ENCODE measurements around the gene HERC4. TPM values are rescaled to one million over a fixed set of nuclear protein-coding genes. Genes with fewer than 3 reads are reported as not detected.
A peak's percentile ranks its signal among the peaks of the same experiment; 100 is the strongest.

The HERC4 gene
- total and polyA plus RNA-seq, 9 of the 15 experiments (the other 6 are each of a cell fraction or from before 2014, with no cell fraction given) = 12.5 to 33.5 (median 22.8) TPM

DNA sequence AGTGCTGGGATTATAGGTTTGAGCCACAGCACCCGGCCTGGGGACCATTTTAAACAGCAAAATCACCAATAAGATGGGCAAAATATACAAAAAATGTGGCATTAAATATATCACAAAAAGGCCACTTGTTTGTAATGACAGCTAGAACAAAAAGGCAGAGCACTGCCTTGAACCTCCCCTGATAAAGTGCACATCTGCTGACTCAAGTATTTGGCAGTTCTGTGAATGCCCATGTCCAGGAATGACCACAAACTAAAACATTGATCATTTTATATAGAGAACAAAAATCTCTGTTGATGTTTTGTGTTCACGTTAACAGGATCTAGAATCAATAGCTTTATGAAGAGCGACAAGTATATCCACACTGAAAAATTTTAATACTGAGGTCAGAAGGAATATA, 21.5 kb downstream of the HERC4 start:
- Histone ChIP-seq H3K9me1 (ENCODE audit: control insufficient read depth, insufficient read depth, low read length) (no peaks in the 10 kb centered on the region), H3K27ac (ENCODE audit: extremely low read depth, low read depth, low read length) (no peak overlapping the region), H3K4me3 (no peak overlapping the region), H4K20me1 (replicated peaks; ENCODE audit: control insufficient read depth, insufficient read depth, low read length) (no peaks in the 10 kb centered on the region), H3K79me2 (ENCODE audit: control insufficient read depth, insufficient read depth, low read length) (no peaks in the 10 kb centered on the region), H3K4me2 (ENCODE audit: insufficient read depth, low read length) (no peak overlapping the region), H3K27me3 (ENCODE audit: control insufficient read depth in 2 of 2, insufficient read depth in 2 of 2, low read length in 2 of 2) (no peaks in the 10 kb centered on the region), H3K9ac (ENCODE audit: insufficient read depth in 1 of 2, low read depth in 2 of 2, low read length in 2 of 2) (no peak overlapping the region), H3K9me3 (replicated peaks; ENCODE audit: control insufficient read depth, insufficient read depth, low read depth, low read length) (no peaks in the 10 kb centered on the region), H3K36me3 (ENCODE audit: control insufficient read depth, insufficient read depth, low read length) (peaks cover 5% of the 10 kb centered on the region), H3K4me1 (replicated peaks in 1 of 2; ENCODE audit: control insufficient read depth in 2 of 2, insufficient read depth in 2 of 2, low read length in 2 of 2) (no peaks in the 10 kb centered on the region; a peak in 1 of 5 replicates), H2AFZ (ENCODE audit: low read depth, low read length) (no peak overlapping the region)
- TF ChIP-seq, protein P1, sequence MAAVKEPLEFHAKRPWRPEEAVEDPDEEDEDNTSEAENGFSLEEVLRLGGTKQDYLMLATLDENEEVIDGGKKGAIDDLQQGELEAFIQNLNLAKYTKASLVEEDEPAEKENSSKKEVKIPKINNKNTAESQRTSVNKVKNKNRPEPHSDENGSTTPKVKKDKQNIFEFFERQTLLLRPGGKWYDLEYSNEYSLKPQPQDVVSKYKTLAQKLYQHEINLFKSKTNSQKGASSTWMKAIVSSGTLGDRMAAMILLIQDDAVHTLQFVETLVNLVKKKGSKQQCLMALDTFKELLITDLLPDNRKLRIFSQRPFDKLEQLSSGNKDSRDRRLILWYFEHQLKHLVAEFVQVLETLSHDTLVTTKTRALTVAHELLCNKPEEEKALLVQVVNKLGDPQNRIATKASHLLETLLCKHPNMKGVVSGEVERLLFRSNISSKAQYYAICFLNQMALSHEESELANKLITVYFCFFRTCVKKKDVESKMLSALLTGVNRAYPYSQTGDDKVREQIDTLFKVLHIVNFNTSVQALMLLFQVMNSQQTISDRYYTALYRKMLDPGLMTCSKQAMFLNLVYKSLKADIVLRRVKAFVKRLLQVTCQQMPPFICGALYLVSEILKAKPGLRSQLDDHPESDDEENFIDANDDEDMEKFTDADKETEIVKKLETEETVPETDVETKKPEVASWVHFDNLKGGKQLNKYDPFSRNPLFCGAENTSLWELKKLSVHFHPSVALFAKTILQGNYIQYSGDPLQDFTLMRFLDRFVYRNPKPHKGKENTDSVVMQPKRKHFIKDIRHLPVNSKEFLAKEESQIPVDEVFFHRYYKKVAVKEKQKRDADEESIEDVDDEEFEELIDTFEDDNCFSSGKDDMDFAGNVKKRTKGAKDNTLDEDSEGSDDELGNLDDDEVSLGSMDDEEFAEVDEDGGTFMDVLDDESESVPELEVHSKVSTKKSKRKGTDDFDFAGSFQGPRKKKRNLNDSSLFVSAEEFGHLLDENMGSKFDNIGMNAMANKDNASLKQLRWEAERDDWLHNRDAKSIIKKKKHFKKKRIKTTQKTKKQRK (IDR thresholded peaks at IDR 0.05; ENCODE audit: borderline replicate concordance, low read depth, low read length) = no peak
- TF ChIP-seq DACH1 (IDR thresholded peaks at IDR 0.05; ENCODE audit: partially characterized antibody) (no peak), ZNF316 (IDR thresholded peaks at IDR 0.05) (peak; percentile 23; the same call in 1 of the 2 replicates)
- no peak for FAIRE-seq
- in situ Hi-C loops (cut with MboI) = no loop called here
- POLR2A ChIA-PET = no interaction called here
- no peak for DNase-seq (ENCODE audit: extremely low read depth in 1 of 4, low spot score in 3 of 4)
- no TSS peak for BruUV-seq (replicated peaks)
- ATAC-seq = no peak
- 90% methylated on average over 3 of the region's 3 CpGs for WGBS (ENCODE audit: insufficient coverage, low coverage, missing lambda C conversion rate)
- CTCF ChIA-PET (ENCODE audit: low intra/inter-chr PET ratio) = no interaction called here
- intact Hi-C loops (cut with micrococcal nuclease) = no loop called here
